Measurements from ENCODE around the gene MNT. TPM values are rescaled to one million over a fixed set of nuclear protein-coding genes. Genes with fewer than 3 reads are reported as not detected.

The MNT gene
- total RNA-seq, 1 experiment from 2014 or later, result 38.9 TPM

GRCh38 chr17:2357237-2357636 is 43.6 kb downstream of the MNT start:
- Histone ChIP-seq H3K27me3 (ENCODE audit: insufficient read depth, low read length) (no peaks in the 10 kb centered on the region), H2BK5ac (ENCODE audit: insufficient read length, low read length) (no peak overlapping the region), H3K79me2 (ENCODE audit: insufficient read depth, low read length) (no peaks in the 10 kb centered on the region), H3T11ph (ENCODE audit: low read length) (no peak overlapping the region), H3K79me1 (ENCODE audit: insufficient read depth, low read depth, low read length, poor library complexity, severe bottlenecking) (no peaks in the 10 kb centered on the region), H2BK20ac (ENCODE audit: low read depth, low read length, poor library complexity, severe bottlenecking) (no peak overlapping the region), H2AK5ac (ENCODE audit: insufficient read length, low read length) (no peak overlapping the region), H2AFZ (ENCODE audit: low read length) (no peak overlapping the region), H4K20me1 (ENCODE audit: control insufficient read depth, insufficient read depth, insufficient read length) (no peaks in the 10 kb centered on the region), H3K18ac (ENCODE audit: insufficient read length, low read depth, low read length) (no peak overlapping the region), H3K4me2 (ENCODE audit: insufficient read depth, insufficient read length, low read length) (no peak overlapping the region), H3K23ac (ENCODE audit: insufficient read length, low read depth, low read length) (no peak overlapping the region), H3K23me2 (ENCODE audit: insufficient read length, low read depth, low read length, poor library complexity, severe bottlenecking) (no peaks in the 10 kb centered on the region), H3K4me1 (ENCODE audit: insufficient read depth, low read length) (0 out of 2 replicates have a peak, but pooled peaks cover 2% of the 10 kb centered on the region), H3K56ac (ENCODE audit: insufficient read length, low read depth, low read length) (no peak overlapping the region), H2BK12ac (ENCODE audit: insufficient read length, low read depth, low read length) (no peak overlapping the region), H2BK15ac (ENCODE audit: low read depth, low read length) (no peak overlapping the region), H3K4ac (ENCODE audit: low read depth, low read length) (no peak overlapping the region), H2BK120ac (ENCODE audit: low read depth, low read length, poor library complexity, severe bottlenecking) (no peak overlapping the region), H3K27ac (ENCODE audit: insufficient read length, low read depth, low read length) (no peak overlapping the region), H3K9ac (ENCODE audit: extremely low read depth, insufficient read length, low read length) (no peak overlapping the region), H3K14ac (ENCODE audit: insufficient read depth, low read length) (no peak overlapping the region), H4K8ac (replicated peaks; ENCODE audit: insufficient read length, low read depth, low read length) (no peak overlapping the region), H4K91ac (ENCODE audit: insufficient read length, low read depth, low read length) (no peak overlapping the region), H3K9me3 (ENCODE audit: control insufficient read depth, low read depth, low read length) (no peaks in the 10 kb centered on the region), H4K5ac (ENCODE audit: insufficient read length, low read depth, low read length) (no peak overlapping the region)
- Mint-ChIP-seq H3K4me1 (peaks cover 0 to 7% of the 10 kb centered on the region in 2 experiments; a peak in 3 of 4 replicates), H3K9me3 (no peaks in the 10 kb centered on the region), H3K27ac (no peak overlapping the region), H3K4me3 (no peak overlapping the region), H3K36me3 (ENCODE audit: insufficient read depth in 1 of 3, low read depth in 3 of 3) (no peaks in the 10 kb centered on the region; a peak in 2 of 7 replicates), H3K27me3 (ENCODE audit: low read depth) (peaks cover 3% of the 10 kb centered on the region; the same call in 1 of the 2 replicates)
- no peak for TF ChIP-seq CTCF (conservative IDR thresholded peaks at IDR 0.05)
- whole genome bisulfite sequencing (ENCODE audit: extremely low coverage, insufficient read length, low lambda C conversion rate), result no CpG with 5 or more reads among the region's 4 CpGs
- no peak for DNase-seq

Data from H9 (cell line).